ENCODE measurements around the gene NRXN3. TPM values are rescaled to one million over a fixed set of nuclear protein-coding genes. Genes with fewer than 3 reads are reported as not detected.

Gene NRXN3
- total and polyA plus RNA-seq, 2 experiments from 2014 or later: 1.0 to 1.8 TPM

DNA sequence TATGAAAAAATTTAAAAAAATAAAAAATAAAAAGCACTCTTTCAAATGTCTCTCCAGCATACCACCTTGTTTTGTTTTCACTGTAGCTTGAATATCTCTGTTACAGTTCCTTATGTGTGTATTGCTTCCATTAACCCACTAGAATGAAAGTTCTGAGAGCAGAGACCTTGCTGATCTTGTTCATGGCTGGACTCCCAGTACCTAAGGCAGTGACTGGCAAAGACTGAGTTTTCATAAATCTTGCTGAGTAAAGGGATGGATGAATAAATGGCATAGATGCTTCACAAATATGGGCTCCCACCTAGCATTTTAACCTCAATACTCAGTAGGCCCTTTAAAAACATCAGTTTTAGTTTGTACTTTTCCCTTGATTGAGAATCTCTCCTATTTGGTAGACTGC, 1125.2 kb downstream of the NRXN3 start:
- TF ChIP-seq, protein P1, sequence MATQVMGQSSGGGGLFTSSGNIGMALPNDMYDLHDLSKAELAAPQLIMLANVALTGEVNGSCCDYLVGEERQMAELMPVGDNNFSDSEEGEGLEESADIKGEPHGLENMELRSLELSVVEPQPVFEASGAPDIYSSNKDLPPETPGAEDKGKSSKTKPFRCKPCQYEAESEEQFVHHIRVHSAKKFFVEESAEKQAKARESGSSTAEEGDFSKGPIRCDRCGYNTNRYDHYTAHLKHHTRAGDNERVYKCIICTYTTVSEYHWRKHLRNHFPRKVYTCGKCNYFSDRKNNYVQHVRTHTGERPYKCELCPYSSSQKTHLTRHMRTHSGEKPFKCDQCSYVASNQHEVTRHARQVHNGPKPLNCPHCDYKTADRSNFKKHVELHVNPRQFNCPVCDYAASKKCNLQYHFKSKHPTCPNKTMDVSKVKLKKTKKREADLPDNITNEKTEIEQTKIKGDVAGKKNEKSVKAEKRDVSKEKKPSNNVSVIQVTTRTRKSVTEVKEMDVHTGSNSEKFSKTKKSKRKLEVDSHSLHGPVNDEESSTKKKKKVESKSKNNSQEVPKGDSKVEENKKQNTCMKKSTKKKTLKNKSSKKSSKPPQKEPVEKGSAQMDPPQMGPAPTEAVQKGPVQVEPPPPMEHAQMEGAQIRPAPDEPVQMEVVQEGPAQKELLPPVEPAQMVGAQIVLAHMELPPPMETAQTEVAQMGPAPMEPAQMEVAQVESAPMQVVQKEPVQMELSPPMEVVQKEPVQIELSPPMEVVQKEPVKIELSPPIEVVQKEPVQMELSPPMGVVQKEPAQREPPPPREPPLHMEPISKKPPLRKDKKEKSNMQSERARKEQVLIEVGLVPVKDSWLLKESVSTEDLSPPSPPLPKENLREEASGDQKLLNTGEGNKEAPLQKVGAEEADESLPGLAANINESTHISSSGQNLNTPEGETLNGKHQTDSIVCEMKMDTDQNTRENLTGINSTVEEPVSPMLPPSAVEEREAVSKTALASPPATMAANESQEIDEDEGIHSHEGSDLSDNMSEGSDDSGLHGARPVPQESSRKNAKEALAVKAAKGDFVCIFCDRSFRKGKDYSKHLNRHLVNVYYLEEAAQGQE (IDR thresholded peaks at IDR 0.05; ENCODE audit: unreplicated experiment): no peak
- TF ChIP-seq, protein P2, sequence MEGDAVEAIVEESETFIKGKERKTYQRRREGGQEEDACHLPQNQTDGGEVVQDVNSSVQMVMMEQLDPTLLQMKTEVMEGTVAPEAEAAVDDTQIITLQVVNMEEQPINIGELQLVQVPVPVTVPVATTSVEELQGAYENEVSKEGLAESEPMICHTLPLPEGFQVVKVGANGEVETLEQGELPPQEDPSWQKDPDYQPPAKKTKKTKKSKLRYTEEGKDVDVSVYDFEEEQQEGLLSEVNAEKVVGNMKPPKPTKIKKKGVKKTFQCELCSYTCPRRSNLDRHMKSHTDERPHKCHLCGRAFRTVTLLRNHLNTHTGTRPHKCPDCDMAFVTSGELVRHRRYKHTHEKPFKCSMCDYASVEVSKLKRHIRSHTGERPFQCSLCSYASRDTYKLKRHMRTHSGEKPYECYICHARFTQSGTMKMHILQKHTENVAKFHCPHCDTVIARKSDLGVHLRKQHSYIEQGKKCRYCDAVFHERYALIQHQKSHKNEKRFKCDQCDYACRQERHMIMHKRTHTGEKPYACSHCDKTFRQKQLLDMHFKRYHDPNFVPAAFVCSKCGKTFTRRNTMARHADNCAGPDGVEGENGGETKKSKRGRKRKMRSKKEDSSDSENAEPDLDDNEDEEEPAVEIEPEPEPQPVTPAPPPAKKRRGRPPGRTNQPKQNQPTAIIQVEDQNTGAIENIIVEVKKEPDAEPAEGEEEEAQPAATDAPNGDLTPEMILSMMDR (conservative IDR thresholded peaks at IDR 0.05; ENCODE audit: low read depth in 2 of 2): no peak
- TF ChIP-seq EZH2phosphoT487 (IDR thresholded peaks at IDR 0.05; ENCODE audit: unreplicated experiment): no peak
- TF ChIP-seq NANOG (IDR thresholded peaks at IDR 0.05; ENCODE audit: borderline replicate concordance): no peak
- TF ChIP-seq, protein P3, sequence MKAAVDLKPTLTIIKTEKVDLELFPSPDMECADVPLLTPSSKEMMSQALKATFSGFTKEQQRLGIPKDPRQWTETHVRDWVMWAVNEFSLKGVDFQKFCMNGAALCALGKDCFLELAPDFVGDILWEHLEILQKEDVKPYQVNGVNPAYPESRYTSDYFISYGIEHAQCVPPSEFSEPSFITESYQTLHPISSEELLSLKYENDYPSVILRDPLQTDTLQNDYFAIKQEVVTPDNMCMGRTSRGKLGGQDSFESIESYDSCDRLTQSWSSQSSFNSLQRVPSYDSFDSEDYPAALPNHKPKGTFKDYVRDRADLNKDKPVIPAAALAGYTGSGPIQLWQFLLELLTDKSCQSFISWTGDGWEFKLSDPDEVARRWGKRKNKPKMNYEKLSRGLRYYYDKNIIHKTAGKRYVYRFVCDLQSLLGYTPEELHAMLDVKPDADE (IDR thresholded peaks at IDR 0.05): no peak
- no peak for TF ChIP-seq JUNB (IDR thresholded peaks at IDR 0.05; ENCODE audit: unreplicated experiment)
- TF ChIP-seq STAT1 (IDR thresholded peaks at IDR 0.05; ENCODE audit: unreplicated experiment): no peak
- no peak for TF ChIP-seq EZH2 (IDR thresholded peaks at IDR 0.05; ENCODE audit: low read depth, unreplicated experiment)
- no peak for TF ChIP-seq POLR2AphosphoS5 (IDR thresholded peaks at IDR 0.05; ENCODE audit: low read depth)
- no peak for TF ChIP-seq CREB1 (CRISPR knock-in tag; IDR thresholded peaks at IDR 0.05; ENCODE audit: low read depth)
- no peak for TF ChIP-seq ZNF331 (CRISPR knock-in tag; IDR thresholded peaks at IDR 0.05; ENCODE audit: low read depth)
- TF ChIP-seq, protein P4, sequence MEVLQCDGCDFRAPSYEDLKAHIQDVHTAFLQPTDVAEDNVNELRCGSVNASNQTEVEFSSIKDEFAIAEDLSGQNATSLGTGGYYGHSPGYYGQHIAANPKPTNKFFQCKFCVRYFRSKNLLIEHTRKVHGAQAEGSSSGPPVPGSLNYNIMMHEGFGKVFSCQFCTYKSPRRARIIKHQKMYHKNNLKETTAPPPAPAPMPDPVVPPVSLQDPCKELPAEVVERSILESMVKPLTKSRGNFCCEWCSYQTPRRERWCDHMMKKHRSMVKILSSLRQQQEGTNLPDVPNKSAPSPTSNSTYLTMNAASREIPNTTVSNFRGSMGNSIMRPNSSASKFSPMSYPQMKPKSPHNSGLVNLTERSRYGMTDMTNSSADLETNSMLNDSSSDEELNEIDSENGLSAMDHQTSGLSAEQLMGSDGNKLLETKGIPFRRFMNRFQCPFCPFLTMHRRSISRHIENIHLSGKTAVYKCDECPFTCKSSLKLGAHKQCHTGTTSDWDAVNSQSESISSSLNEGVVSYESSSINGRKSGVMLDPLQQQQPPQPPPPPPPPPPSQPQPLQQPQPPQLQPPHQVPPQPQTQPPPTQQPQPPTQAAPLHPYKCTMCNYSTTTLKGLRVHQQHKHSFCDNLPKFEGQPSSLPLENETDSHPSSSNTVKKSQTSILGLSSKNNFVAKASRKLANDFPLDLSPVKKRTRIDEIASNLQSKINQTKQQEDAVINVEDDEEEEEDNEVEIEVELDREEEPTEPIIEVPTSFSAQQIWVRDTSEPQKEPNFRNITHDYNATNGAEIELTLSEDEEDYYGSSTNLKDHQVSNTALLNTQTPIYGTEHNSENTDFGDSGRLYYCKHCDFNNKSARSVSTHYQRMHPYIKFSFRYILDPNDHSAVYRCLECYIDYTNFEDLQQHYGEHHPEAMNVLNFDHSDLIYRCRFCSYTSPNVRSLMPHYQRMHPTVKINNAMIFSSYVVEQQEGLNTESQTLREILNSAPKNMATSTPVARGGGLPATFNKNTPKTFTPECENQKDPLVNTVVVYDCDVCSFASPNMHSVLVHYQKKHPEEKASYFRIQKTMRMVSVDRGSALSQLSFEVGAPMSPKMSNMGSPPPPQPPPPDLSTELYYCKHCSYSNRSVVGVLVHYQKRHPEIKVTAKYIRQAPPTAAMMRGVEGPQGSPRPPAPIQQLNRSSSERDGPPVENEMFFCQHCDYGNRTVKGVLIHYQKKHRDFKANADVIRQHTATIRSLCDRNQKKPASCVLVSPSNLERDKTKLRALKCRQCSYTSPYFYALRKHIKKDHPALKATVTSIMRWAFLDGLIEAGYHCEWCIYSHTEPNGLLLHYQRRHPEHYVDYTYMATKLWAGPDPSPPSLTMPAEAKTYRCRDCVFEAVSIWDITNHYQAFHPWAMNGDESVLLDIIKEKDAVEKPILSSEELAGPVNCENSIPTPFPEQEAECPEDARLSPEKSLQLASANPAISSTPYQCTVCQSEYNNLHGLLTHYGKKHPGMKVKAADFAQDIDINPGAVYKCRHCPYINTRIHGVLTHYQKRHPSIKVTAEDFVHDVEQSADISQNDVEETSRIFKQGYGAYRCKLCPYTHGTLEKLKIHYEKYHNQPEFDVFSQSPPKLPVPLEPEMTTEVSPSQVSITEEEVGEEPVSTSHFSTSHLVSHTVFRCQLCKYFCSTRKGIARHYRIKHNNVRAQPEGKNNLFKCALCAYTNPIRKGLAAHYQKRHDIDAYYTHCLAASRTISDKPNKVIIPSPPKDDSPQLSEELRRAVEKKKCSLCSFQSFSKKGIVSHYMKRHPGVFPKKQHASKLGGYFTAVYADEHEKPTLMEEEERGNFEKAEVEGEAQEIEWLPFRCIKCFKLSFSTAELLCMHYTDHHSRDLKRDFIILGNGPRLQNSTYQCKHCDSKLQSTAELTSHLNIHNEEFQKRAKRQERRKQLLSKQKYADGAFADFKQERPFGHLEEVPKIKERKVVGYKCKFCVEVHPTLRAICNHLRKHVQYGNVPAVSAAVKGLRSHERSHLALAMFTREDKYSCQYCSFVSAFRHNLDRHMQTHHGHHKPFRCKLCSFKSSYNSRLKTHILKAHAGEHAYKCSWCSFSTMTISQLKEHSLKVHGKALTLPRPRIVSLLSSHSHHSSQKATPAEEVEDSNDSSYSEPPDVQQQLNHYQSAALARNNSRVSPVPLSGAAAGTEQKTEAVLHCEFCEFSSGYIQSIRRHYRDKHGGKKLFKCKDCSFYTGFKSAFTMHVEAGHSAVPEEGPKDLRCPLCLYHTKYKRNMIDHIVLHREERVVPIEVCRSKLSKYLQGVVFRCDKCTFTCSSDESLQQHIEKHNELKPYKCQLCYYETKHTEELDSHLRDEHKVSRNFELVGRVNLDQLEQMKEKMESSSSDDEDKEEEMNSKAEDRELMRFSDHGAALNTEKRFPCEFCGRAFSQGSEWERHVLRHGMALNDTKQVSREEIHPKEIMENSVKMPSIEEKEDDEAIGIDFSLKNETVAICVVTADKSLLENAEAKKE (CRISPR knock-in tag; IDR thresholded peaks at IDR 0.05): no peak
- no peak for TF ChIP-seq ZNF114 (CRISPR knock-in tag; IDR thresholded peaks at IDR 0.05)
- H3K4me3 Mint-ChIP-seq: no peak overlapping the region
- no peak for DNase-seq (ENCODE audit: low spot score)
- no peaks in the 10 kb centered on the region for H3K36me3 Mint-ChIP-seq (ENCODE audit: low read depth)
- Histone ChIP-seq H3K27ac (ENCODE audit: low read depth) (no peak overlapping the region), H3K4me3 (no peak overlapping the region), H3K4me2 (no peak overlapping the region), H3K79me2 (replicated peaks; ENCODE audit: insufficient read depth) (no peaks in the 10 kb centered on the region), H4K20me1 (replicated peaks; ENCODE audit: insufficient read depth) (no peaks in the 10 kb centered on the region), H3K36me3 (ENCODE audit: insufficient read depth) (peaks cover 4% of the 10 kb centered on the region; the same call in 1 of the 2 replicates), H3K9me2 (ENCODE audit: insufficient read depth) (no peaks in the 10 kb centered on the region), H2AFZ (no peak overlapping the region), H3F3A (replicated peaks; ENCODE audit: low read depth) (no peaks in the 10 kb centered on the region), H3K4me1 (ENCODE audit: insufficient read depth) (peaks cover 13% of the 10 kb centered on the region), H3K27me3 (ENCODE audit: insufficient read depth) (no peaks in the 10 kb centered on the region)
- no peak for ATAC-seq
- H3K27me3 Mint-ChIP-seq (ENCODE audit: insufficient read depth, low read depth, poor library complexity): no peaks in the 10 kb centered on the region
- peaks cover 26% of the 10 kb centered on the region for H3K4me1 Mint-ChIP-seq
- H3K27ac Mint-ChIP-seq: no peak overlapping the region
- H3K9me3 Mint-ChIP-seq: no peaks in the 10 kb centered on the region

Measured in GM23338 (cell line).